Measurements from ENCODE around the gene ARRDC3. TPM values are rescaled to one million over a fixed set of nuclear protein-coding genes. Genes with fewer than 3 reads are reported as not detected.

Gene ARRDC3
- total and polyA plus RNA-seq, 9 of the 15 experiments (the other 6 are each of a cell fraction or from before 2014, with no cell fraction given): 15.3 to 58.1 (median 39.4) TPM

DNA sequence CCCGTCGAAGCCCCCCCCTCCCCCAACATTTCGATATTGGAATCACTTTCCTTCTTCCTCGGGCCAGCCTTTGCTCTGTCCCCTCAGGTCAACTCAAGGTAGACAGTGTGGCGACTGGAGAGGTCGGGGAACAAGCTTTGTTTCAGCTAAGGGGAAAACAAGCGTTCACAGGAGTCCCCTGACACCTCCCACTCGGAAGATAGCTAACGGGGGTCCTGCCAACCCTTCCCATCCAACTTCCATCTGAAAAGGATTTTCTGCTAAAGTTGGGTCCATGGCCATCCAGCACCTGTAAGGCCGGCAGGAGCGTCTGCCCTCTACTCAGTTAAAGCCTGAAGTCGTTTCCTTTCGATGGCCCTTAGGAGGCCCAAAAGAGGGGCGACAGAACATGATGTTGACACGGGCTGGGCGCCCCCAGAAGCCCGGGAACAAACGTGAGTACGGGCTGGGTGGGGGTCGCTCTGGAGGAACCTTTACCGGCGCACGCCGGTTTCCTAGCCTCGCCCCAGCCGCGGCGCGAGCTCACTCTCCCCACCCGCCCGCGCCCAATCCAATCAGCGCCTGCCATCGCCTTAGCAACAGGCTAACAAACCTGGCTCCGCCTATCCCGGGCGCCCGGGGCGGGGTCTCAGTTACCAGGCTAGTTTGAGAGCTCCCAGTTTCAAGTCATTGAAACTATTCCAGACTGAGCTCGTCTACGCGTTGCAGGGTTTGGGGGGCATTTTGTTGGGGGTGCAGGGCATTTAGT is 2.5 kb downstream of the ARRDC3 start (continued):
- TF ChIP-seq, protein P1, sequence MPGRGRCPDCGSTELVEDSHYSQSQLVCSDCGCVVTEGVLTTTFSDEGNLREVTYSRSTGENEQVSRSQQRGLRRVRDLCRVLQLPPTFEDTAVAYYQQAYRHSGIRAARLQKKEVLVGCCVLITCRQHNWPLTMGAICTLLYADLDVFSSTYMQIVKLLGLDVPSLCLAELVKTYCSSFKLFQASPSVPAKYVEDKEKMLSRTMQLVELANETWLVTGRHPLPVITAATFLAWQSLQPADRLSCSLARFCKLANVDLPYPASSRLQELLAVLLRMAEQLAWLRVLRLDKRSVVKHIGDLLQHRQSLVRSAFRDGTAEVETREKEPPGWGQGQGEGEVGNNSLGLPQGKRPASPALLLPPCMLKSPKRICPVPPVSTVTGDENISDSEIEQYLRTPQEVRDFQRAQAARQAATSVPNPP (IDR thresholded peaks at IDR 0.05; ENCODE audit: borderline replicate concordance, insufficient read depth, insufficient read length): no peak
- TF ChIP-seq FOS (IDR thresholded peaks at IDR 0.05; ENCODE audit: extremely low read depth, insufficient read length) (peak; percentile 11), FOXJ3 (CRISPR knock-in tag; IDR thresholded peaks at IDR 0.05) (0 out of 2 replicates have a peak, but pooled peaks have one; percentile 32), ESRRB (CRISPR knock-in tag; IDR thresholded peaks at IDR 0.05; ENCODE audit: borderline replicate concordance) (peak; percentile 73; the same call in 1 of the 2 replicates), ZNF436 (CRISPR knock-in tag; IDR thresholded peaks at IDR 0.05) (0 out of 2 replicates have a peak, but pooled peaks have one; percentile 6), POLR2B (IDR thresholded peaks at IDR 0.05; ENCODE audit: low read depth, partially characterized antibody) (peak; percentile 20), CCAR2 (IDR thresholded peaks at IDR 0.05; ENCODE audit: low read depth, low read length) (no peak), NUFIP1 (IDR thresholded peaks at IDR 0.05; ENCODE audit: partially characterized antibody) (peak; percentile 27), HDAC8 (tag; IDR thresholded peaks at IDR 0.05) (no peak), ZNF583 (CRISPR knock-in tag; IDR thresholded peaks at IDR 0.05) (0 out of 2 replicates have a peak, but pooled peaks have one; percentile 24), BRD9 (IDR thresholded peaks at IDR 0.05; ENCODE audit: low read depth, partially characterized antibody) (peak; percentile 92), NFXL1 (CRISPR knock-in tag; IDR thresholded peaks at IDR 0.05) (peak; percentile 85; the same call in 1 of the 2 replicates), ZNF830 (CRISPR knock-in tag; IDR thresholded peaks at IDR 0.05) (peak; percentile 96; the same call in 1 of the 2 replicates), OTX1 (CRISPR knock-in tag; IDR thresholded peaks at IDR 0.05) (peak; percentile 91), NBN (IDR thresholded peaks at IDR 0.05; ENCODE audit: low read depth) (peak; percentile 74; the same call in 1 of the 2 replicates), RBM22 (IDR thresholded peaks at IDR 0.05; ENCODE audit: low read depth, low read length, poor library complexity, severe bottlenecking) (peak; percentile 99), THRAP3 (IDR thresholded peaks at IDR 0.05; ENCODE audit: borderline replicate concordance) (peak; percentile 62; the same call in 1 of the 2 replicates), ZNF121 (CRISPR knock-in tag; conservative IDR thresholded peaks at IDR 0.05) (0 out of 2 replicates have a peak, but pooled peaks have one; percentile 28), LCOR (CRISPR knock-in tag; IDR thresholded peaks at IDR 0.05) (peak; percentile 14; the same call in 1 of the 2 replicates), MTA3 (IDR thresholded peaks at IDR 0.05; ENCODE audit: borderline replicate concordance) (no peak), CXXC5 (CRISPR knock-in tag; IDR thresholded peaks at IDR 0.05) (peak; percentile 41)
- TF ChIP-seq, protein P2, sequence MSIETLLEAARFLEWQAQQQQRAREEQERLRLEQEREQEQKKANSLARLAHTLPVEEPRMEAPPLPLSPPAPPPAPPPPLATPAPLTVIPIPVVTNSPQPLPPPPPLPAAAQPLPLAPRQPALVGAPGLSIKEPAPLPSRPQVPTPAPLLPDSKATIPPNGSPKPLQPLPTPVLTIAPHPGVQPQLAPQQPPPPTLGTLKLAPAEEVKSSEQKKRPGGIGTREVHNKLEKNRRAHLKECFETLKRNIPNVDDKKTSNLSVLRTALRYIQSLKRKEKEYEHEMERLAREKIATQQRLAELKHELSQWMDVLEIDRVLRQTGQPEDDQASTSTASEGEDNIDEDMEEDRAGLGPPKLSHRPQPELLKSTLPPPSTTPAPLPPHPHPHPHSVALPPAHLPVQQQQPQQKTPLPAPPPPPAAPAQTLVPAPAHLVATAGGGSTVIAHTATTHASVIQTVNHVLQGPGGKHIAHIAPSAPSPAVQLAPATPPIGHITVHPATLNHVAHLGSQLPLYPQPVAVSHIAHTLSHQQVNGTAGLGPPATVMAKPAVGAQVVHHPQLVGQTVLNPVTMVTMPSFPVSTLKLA (conservative IDR thresholded peaks at IDR 0.05): peak; percentile 58 to 61; a peak in 2 of 4 replicates
- TF ChIP-seq, protein P3, sequence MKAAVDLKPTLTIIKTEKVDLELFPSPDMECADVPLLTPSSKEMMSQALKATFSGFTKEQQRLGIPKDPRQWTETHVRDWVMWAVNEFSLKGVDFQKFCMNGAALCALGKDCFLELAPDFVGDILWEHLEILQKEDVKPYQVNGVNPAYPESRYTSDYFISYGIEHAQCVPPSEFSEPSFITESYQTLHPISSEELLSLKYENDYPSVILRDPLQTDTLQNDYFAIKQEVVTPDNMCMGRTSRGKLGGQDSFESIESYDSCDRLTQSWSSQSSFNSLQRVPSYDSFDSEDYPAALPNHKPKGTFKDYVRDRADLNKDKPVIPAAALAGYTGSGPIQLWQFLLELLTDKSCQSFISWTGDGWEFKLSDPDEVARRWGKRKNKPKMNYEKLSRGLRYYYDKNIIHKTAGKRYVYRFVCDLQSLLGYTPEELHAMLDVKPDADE (conservative IDR thresholded peaks at IDR 0.05; ENCODE audit: control insufficient read depth, low read depth, low read length): no peak; the same call in 1 of the 2 replicates
- TF ChIP-seq, protein P4, sequence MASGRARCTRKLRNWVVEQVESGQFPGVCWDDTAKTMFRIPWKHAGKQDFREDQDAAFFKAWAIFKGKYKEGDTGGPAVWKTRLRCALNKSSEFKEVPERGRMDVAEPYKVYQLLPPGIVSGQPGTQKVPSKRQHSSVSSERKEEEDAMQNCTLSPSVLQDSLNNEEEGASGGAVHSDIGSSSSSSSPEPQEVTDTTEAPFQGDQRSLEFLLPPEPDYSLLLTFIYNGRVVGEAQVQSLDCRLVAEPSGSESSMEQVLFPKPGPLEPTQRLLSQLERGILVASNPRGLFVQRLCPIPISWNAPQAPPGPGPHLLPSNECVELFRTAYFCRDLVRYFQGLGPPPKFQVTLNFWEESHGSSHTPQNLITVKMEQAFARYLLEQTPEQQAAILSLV (tag; IDR thresholded peaks at IDR 0.05): 0 out of 2 replicates have a peak, but pooled peaks have one; percentile 30
